Mammary epithelial cell (primary cell): ENCODE results near the gene TPD52L1.

ENCODE experiments used
- CTCF ChIP-seq, 2 donors: IDR thresholded peaks in 1 of 2; conservative IDR thresholded peaks in 1 of 2; 2 replicates each; pipeline ENCODE4 v1.5.1; 2011 to 2012; ENCODE audit warnings: inconsistent platforms in 2 of 2, low read length in 2 of 2, mild to moderate bottlenecking in 2 of 2, control low read depth in 1 of 2, low read depth in 1 of 2; ENCODE audit not compliant: insufficient read depth in 1 of 2; ENCODE audit errors: extremely low read depth in 1 of 2
- EZH2 ChIP-seq: IDR thresholded peaks from 2 replicates; pipeline ENCODE4 v1.6.1; 2012; ENCODE audit warnings: low read length, inconsistent platforms, borderline replicate concordance

DNA sequence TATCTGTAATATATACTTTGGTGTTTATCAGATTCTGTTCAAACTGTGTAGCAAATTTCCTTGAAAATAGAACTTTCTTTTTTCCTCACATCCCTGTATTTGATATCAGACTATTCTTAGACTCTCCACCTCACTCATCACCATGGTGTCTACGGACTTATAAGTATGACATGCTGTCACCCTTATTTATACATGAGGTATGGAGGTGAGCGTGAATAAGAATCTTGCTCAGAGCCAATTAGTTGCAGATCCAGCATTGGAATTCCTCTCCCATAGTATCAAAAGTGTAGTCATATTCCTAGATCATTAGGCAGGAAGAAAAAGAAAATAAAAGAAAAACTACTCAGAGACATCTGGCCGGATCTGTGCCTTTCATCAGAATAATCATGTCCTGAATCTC lies 43.0 kb downstream of the TPD52L1 start:
- TF ChIP-seq CTCF (conservative IDR thresholded peaks at IDR 0.05 in 1 of 2, IDR thresholded peaks at IDR 0.05 in 1 of 2; ENCODE audit: extremely low read depth in 1 of 2, insufficient read depth in 1 of 2, low read depth in 1 of 2, low read length in 2 of 2) (no peak), EZH2 (no peak)
